BJ (cell line): ENCODE measurements around the gene LIF. TPM values are rescaled to one million over a fixed set of nuclear protein-coding genes. Genes with fewer than 3 reads are reported as not detected.

Source experiments
- CTCF ChIA-PET: fragments of 350-600 bp; formaldehyde crosslinking; extraction: SDS; loops from one replicate; lab custom pipeline; 2021; ENCODE audit warnings: antibody characterized with exemption, inconsistent platforms; lab: Yijun Ruan, JAX
- POLR2A ChIA-PET: fragments of 300-600 bp; sonication (Branson Sonifier 250); formaldehyde crosslinking; extraction: SDS; loops from one replicate; lab custom pipeline; 2021; ENCODE audit warnings: antibody characterized with exemption; lab: Charles Lee
- DNase-seq: peaks from one replicate; pipeline ENCODE4 v3.0.0-alpha.2; 2011; ENCODE audit warnings: low read depth
- H3K27me3 ChIP-seq: 2 replicates; pipeline ENCODE4 v1.6.0; 2011; ENCODE audit warnings: low read length; ENCODE audit not compliant: control insufficient read depth, insufficient read depth
- H3K36me3 ChIP-seq: 2 replicates; pipeline ENCODE4 v1.5.1; 2011; ENCODE audit warnings: low read length; ENCODE audit not compliant: control insufficient read depth, insufficient read depth
- H3K4me3 ChIP-seq: 2 replicates; pipeline ENCODE4 v1.5.1; 2011; ENCODE audit warnings: low read depth, mild to moderate bottlenecking, control low read depth, low read length
- CTCF ChIP-seq: IDR thresholded peaks from 2 replicates; pipeline ENCODE4 v1.5.1; 2011; ENCODE audit warnings: low read depth, mild to moderate bottlenecking, control low read depth, inconsistent platforms, low read length, moderate library complexity; ENCODE audit not compliant: insufficient read depth
- polyA minus RNA-seq: library from RNA; depleted of rRNA, polyadenylated mRNA; stranded (reverse); fragments of >200 nt; gene quantifications from 2 replicates; pipeline ENCODE4 v1.2.3, GENCODE V29; 2011; rRNA and poly(A)+ RNA removed
- polyA plus RNA-seq: library from polyadenylated mRNA; depleted of rRNA; stranded (reverse); fragments of >200 nt; gene quantifications from 2 replicates; pipeline ENCODE4 v1.2.3, GENCODE V29; 2011; rRNA removed

The LIF gene
- 3.8 and 5.8 TPM in 2 replicates for polyA plus RNA-seq
- polyA minus RNA-seq: 12.0 and 28.9 TPM in 2 replicates

GRCh38 chr22:30245985-30246813, at the start of gene LIF:
Gene LIF, minus strand, starts transcription at chr22:30246759. Its CDS starts 64 bp downstream, at chr22:30246695.
- Histone ChIP-seq H3K27me3 (no peaks in the 10 kb centered on the region), H3K4me3 (peak within 1 kb of the TSS; percentile 65), H3K36me3 (peaks cover 9% of the 10 kb centered on the region)
- ChIA-PET CTCF (interaction anchor here (1.1 to 2.4 kb wide), 3 partner anchors 9 to 138 kb away, joined by 3 to 7 read pairs (median 4); no protein-coding TSS in a partner anchor), POLR2A (interaction anchor here (1.5 kb wide), 1 partner anchor 11 kb away, joined by 3 read pairs; no protein-coding TSS in a partner anchor)
- no peak for TF ChIP-seq CTCF
- no peak for DNase-seq

GRCh38 chr22:30296324-30296723, 49.8 kb upstream of the LIF start:
- TF ChIP-seq CTCF: no peak
- ChIA-PET POLR2A (no interaction called here), CTCF (interaction anchor here (1.5 kb wide), 1 partner anchor 79 kb away, joined by 3 read pairs; no protein-coding TSS in a partner anchor)
- no peak for DNase-seq
- Histone ChIP-seq H3K27me3 (no peaks in the 10 kb centered on the region), H3K4me3 (no peak overlapping the region), H3K36me3 (peaks cover 57% of the 10 kb centered on the region)

- Histone ChIP-seq H3K36me3 (peaks cover 56% of the 10 kb centered on the region), H3K27me3 (no peaks in the 10 kb centered on the region), H3K4me3 (no peak overlapping the region)
- TF ChIP-seq CTCF: no peak
- ChIA-PET CTCF (no interaction called here), POLR2A (no interaction called here)
- no peak for DNase-seq
These were observed 49.0 kb upstream of the LIF start for GRCh38 chr22:30295576-30295975.

GRCh38 chr22:30294830-30295229, 48.3 kb upstream of the LIF start:
- no peak for TF ChIP-seq CTCF
- DNase-seq: no peak
- ChIA-PET CTCF (interaction anchor here (0.6 kb wide), 1 partner anchor 658 kb away, joined by 4 read pairs; no protein-coding TSS in a partner anchor), POLR2A (no interaction called here)
- no peak overlapping the region for H3K4me3 ChIP-seq
- H3K36me3 ChIP-seq: peaks cover 53% of the 10 kb centered on the region
- no peaks in the 10 kb centered on the region for H3K27me3 ChIP-seq

GRCh38 chr22:30294066-30294465, 47.5 kb upstream of the LIF start:
- TF ChIP-seq CTCF: no peak
- ChIA-PET CTCF (interaction anchor here (0.6 to 1.8 kb wide), 2 partner anchors 38 to 658 kb away, joined by 4 to 8 read pairs; no protein-coding TSS in a partner anchor), POLR2A (no interaction called here)
- Histone ChIP-seq H3K27me3 (no peaks in the 10 kb centered on the region), H3K4me3 (no peak overlapping the region), H3K36me3 (peaks cover 49% of the 10 kb centered on the region)
- DNase-seq: no peak
